Left ventricle myocardium superior (tissue), 1 donor: ENCODE results near the gene USH2A. TPM values are rescaled to one million over a fixed set of nuclear protein-coding genes. Genes with fewer than 3 reads are reported as not detected.

Experiments used
- ATAC-seq: fragments of 200-7000 bp; cut with Tn5 transposase; one replicate; pipeline ENCODE4 v1.9.1; 2020; ENCODE audit warnings: mild to moderate bottlenecking, moderate library complexity
- DNase-seq: peaks from one replicate; pipeline ENCODE4 v3.0.0-alpha.2; 2020
- intact Hi-C: fragments of 100-400 bp; cut with micrococcal nuclease; formaldehyde crosslinking; loops from one replicate; pipeline ENCODE4 v1.11.0; 2022
- total RNA-seq: library from RNA; stranded (reverse); fragmentation: NEBNext Ultra II Directional; extraction: Animal tissue kit (Norgen Biotek cat#: 25700); gene quantifications from one replicate; pipeline ENCODE4 v1.2.1, GENCODE V29; 2021
- donor health status: DM: no; HTN: yes; CAD: no; lungs with severe emphysema.

The USH2A gene
- total RNA-seq, 1 donor from 2014 or later, result 2.3 TPM

DNA sequence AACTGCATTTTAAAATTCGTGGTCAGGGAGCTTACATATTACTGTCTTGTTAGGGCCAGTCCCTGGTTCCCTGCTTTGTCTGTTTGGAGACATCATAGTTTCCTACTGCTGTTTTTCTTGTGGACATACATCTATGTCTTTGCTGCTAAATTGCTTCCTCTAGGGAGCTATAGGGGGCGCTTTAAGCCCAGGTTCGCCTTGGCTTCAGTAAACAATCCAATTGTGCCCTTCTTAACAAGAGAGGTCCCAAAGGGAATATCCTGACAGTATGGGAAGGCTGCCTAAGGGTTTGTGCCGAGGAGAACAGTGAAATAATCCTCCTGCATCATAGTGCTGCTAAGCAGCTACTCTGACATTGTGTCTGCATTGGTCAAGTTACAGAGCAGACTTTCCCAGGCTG, 112.5 kb downstream of the USH2A start:
- intact Hi-C loops, result no loop called here
- DNase-seq (no peak), ATAC-seq (peak; percentile 43)

GRCh38 chr1:216306830-216307229, 116.4 kb downstream of the USH2A start:
- intact Hi-C loops, result no loop called here
- no peak for DNase-seq
- ATAC-seq, result no peak

- DNase-seq (no peak), ATAC-seq (no peak)
- intact Hi-C loops, result no loop called here
These were observed 119.6 kb downstream of the USH2A start for GRCh38 chr1:216303690-216304089.

DNA sequence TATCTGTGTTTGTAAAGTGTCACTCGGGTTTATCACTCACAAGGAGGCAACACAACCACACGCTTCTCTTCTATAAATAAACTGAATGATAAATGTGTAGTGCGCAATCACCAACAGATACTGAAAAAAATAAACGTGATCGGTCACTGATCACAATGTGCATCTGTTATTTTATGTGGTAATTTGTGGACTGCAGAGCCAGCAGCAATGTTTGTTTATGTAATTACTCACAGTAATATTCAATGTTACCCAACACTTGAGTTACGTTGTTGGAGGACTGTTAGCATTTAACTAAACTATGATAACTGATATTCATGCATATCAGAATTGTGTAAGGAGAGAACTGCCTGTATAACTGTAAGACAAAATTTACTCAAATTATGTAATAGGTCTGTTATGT, 129.6 kb downstream of the USH2A start:
- ATAC-seq (no peak), DNase-seq (no peak)
- intact Hi-C loops, result no loop called here

DNA sequence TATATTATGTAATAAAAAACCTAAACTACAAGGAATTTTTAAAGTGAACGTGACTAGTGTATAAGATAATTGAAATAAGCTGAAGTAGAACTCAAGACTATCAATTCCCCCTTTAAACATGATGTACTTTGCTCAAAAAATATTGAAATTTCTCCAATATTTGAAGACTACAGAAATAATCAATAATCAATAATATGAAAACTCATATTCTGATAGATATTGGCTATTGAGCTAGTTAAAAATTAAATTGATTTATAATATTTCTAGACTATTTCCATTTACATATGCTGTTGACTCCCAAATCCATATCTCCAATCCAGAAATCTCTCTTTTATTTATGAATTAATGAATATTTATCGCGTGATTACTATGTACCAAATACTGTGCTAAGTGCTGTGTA, 133.2 kb downstream of the USH2A start:
- ATAC-seq (no peak), DNase-seq (no peak)
- intact Hi-C loops, result no loop called here

GRCh38 chr1:216285052-216285451, 138.2 kb downstream of the USH2A start:
- DNase-seq, result no peak
- intact Hi-C loops, result no loop called here
- no peak for ATAC-seq

DNA sequence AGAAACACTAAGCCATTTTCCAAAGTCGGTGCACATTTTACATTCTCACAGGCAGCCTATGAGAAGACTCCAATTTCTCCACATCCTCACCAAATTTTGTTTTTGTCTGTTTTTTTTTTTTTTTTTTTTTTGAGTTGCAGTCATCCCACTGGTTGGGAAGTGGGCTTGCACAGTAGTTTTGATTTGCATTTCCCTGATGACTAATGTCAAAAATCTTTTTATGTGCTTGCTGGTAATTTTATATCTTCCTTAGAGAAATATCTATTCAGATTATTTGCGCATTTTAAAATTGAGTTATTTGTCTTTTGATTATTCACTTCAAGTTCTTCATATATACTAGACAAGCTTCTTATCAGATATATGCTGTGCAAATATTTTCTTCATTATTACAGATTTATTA, 141.5 kb downstream of the USH2A start:
- intact Hi-C loops, result no loop called here
- ATAC-seq, result no peak

GRCh38 chr1:216270086-216270773, 153.0 kb downstream of the USH2A start:
- intact Hi-C loops, result no loop called here
- no peak for ATAC-seq
- no peak for DNase-seq

More for the DNA sequence above, 141.5 kb downstream of the USH2A start:
- DNase-seq, result no peak

- ATAC-seq (no peak), DNase-seq (no peak)
- intact Hi-C loops, result no loop called here
These were observed 161.6 kb downstream of the USH2A start for GRCh38 chr1:216261631-216262030.

- ATAC-seq (no peak), DNase-seq (no peak)
- intact Hi-C loops, result no loop called here
These were observed 164.4 kb downstream of the USH2A start for GRCh38 chr1:216258856-216259255.

- intact Hi-C loops, result no loop called here
- DNase-seq (no peak), ATAC-seq (no peak)
These were observed 164.9 kb downstream of the USH2A start for GRCh38 chr1:216258386-216258785.

GRCh38 chr1:216250861-216251260, 172.4 kb downstream of the USH2A start:
- DNase-seq, result no peak
- ATAC-seq, result peak; percentile 73
- intact Hi-C loops, result no loop called here

GRCh38 chr1:216248628-216249027, 174.6 kb downstream of the USH2A start:
- ATAC-seq, result no peak

DNA sequence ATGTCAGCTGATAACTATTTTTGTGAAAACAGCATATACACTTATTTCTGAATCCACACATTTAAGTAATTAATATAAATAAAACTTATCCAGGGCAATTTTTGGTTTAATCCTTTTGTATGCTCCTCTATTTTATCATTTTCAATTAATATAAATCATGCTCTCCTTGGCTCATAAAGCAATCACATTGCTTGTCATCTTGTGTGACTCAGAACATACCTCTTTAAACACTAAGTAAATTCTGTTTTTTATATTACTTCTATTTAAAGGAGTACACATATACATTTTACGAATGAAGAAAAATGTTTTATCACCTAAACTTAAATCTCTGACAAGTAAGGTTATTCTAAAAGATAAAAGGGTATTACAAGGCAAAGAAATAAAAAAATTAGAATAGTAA, 175.3 kb downstream of the USH2A start:
- DNase-seq, result no peak
- ATAC-seq, result no peak
- intact Hi-C loops, result no loop called here

More at GRCh38 chr1:216248628-216249027, 174.6 kb downstream of the USH2A start:
- intact Hi-C loops, result no loop called here
- no peak for DNase-seq

DNA sequence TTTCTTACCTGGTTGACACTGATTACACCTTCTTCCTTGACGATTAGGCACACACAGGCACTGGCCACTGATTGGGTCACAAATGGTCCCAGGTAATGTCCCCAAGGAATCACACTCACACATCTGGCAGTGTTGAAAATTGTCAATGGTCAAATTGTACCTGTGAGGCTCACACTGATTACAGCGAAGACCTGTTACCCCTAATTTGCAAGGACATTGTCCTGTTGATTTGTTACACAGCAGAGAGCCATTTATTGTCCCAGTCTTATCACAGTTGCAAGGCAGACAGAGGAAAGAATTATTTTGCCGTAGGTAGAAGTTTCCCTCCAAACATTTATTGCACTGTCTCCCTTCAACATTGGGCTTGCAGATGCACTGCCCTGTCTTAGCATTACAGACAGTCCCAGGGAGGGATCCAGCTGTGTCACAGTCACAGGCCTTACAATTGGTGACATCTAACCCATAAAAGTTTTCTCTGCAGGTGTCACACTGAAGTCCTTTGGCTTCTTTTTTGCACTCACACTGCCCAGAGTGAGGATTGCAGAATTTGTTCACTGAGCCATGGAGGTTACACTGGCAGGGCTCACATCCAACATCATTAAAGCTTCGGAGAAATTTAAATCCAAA, 176.6 kb downstream of the USH2A start:
- ATAC-seq (no peak), DNase-seq (no peak)
- intact Hi-C loops, result no loop called here

GRCh38 chr1:216238844-216239243, 184.4 kb downstream of the USH2A start:
- ATAC-seq (no peak), DNase-seq (no peak)
- intact Hi-C loops, result no loop called here

GRCh38 chr1:216237927-216238542, 185.2 kb downstream of the USH2A start:
- intact Hi-C loops, result no loop called here
- no peak for ATAC-seq
- no peak for DNase-seq

DNA sequence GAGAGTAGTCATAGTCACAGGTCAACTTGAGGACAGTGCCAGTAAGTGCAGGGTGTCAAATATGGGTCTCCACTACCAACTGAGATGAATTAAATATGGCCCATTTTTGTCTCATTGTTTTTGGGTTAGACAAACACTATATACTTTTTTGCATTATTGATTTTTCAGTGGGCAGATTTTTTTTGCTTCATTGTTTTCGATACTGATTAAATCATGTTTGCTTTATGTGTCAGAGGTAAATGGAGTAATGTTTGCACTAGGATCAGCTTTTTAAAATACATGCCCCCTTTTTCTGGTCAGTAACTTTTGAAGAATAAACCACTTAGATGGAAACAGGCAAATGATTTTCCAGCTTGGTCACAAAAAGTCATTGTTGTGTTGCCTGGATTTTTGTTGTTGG, 199.0 kb downstream of the USH2A start:
- ATAC-seq (no peak), DNase-seq (no peak)
- intact Hi-C loops, result no loop called here

DNA sequence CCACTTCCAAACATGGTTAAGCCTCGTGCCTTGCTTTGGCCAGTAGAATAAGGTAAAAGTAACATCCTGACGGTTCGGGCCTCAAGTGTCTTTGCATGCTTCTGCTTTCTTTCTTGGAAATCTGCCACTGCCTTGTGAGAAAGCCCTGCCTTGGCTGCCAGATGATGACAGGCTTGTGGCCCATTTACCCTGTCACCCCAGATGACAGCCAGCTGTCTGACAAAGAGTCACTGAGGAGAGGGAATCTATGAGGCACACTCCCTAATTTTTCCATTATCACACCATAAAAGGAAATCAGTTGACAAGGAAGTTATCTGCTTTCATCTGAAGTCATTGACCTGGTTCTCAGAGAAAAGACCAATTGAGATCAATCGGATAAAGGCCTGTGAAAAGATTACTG, 199.8 kb downstream of the USH2A start:
- no peak for DNase-seq
- ATAC-seq, result peak; percentile 31
- intact Hi-C loops, result no loop called here

- intact Hi-C loops, result no loop called here
- ATAC-seq, result no peak
- no peak for DNase-seq
These were observed 201.0 kb downstream of the USH2A start for GRCh38 chr1:216222288-216222687.

GRCh38 chr1:216221260-216221700, 202.0 kb downstream of the USH2A start:
- intact Hi-C loops, result no loop called here
- ATAC-seq (peak; percentile 87), DNase-seq (no peak)
